GM04503 (cell line): ENCODE measurements around the gene SMG6.

Experiments
- DNase-seq: peaks from one replicate; pipeline ENCODE4 v3.0.0-alpha.2; 2012; ENCODE audit warnings: low read depth

SMG6 gene

GRCh38 chr17:2060681-2061440 lies 242.7 kb downstream of the SMG6 start:
- DNase-seq: no peak

GRCh38 chr17:2060385-2060658 lies 243.3 kb downstream of the SMG6 start:
- DNase-seq: no peak

GRCh38 chr17:2059547-2060384 lies 243.8 kb downstream of the SMG6 start:
- DNase-seq: no peak

DNA sequence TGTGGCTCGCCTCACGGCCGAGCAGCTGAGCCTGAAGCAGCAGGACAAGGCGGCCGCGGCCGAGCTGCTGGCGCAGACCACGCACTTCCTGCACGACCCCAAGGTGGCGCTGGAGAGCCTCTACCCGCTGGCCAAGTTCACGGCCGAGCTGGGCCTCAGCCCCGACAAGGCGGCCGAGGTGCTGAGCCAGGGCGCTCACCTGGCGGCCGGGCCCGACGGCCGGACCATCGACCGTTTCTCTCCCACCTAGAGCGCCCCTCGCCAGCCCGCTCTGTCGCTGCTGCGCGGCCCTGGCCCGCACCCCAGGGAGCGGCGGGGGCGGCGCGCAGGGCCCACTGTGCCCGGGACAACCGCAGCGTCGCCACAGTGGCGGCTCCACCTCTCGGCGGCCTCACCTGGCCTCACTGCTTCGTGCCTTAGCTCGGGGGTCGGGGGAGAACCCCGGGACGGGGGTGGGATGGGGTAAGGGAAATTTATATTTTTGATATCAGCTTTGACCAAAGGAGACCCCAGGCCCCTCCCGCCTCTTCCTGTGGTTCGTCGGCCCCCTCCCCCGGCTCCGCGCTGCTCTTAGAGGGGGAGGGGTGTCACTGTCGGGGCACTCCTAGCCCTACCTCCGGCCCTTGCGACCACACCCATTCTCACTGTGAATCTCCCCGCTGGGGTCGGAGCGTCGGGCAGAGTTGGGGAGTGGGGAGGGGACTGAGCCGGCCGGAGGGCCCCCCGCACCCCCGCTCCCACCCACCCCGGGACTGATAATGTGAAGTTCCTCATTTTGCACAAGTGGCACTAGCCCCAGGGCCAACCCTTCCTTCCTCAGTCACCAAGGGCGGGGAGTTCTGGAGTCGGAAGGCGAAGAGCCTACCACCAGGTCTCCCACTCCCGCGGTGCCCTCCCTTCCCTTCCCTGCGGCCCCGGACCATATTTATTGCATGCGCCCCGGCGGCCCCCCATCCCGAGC lies 244.7 kb downstream of the SMG6 start:
- no peak for DNase-seq

- no peak for DNase-seq
Observed at GRCh38 chr17:2057760-2058585, 245.6 kb downstream of the SMG6 start.

DNA sequence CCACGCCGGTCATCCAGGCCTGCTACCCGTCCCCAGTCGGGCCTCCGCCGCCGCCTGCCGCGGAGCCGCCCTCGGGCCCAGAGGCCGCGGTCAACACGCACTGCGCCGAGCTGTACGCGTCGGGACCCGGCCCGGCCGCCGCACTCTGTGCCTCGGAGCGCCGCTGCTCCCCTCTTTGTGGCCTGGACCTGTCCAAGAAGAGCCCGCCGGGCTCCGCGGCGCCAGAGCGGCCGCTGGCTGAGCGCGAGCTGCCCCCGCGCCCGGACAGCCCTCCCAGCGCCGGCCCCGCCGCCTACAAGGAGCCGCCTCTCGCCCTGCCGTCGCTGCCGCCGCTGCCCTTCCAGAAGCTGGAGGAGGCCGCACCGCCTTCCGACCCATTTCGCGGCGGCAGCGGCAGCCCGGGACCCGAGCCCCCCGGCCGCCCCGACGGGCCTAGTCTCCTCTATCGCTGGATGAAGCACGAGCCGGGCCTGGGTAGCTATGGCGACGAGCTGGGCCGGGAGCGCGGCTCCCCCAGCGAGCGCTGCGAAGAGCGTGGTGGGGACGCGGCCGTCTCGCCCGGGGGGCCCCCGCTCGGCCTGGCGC lies 246.3 kb downstream of the SMG6 start:
- DNase-seq: no peak

- DNase-seq: no peak
Observed at GRCh38 chr17:2056206-2057174, 247.1 kb downstream of the SMG6 start.

GRCh38 chr17:2055292-2056205 lies 248.0 kb downstream of the SMG6 start:
- no peak for DNase-seq

DNA sequence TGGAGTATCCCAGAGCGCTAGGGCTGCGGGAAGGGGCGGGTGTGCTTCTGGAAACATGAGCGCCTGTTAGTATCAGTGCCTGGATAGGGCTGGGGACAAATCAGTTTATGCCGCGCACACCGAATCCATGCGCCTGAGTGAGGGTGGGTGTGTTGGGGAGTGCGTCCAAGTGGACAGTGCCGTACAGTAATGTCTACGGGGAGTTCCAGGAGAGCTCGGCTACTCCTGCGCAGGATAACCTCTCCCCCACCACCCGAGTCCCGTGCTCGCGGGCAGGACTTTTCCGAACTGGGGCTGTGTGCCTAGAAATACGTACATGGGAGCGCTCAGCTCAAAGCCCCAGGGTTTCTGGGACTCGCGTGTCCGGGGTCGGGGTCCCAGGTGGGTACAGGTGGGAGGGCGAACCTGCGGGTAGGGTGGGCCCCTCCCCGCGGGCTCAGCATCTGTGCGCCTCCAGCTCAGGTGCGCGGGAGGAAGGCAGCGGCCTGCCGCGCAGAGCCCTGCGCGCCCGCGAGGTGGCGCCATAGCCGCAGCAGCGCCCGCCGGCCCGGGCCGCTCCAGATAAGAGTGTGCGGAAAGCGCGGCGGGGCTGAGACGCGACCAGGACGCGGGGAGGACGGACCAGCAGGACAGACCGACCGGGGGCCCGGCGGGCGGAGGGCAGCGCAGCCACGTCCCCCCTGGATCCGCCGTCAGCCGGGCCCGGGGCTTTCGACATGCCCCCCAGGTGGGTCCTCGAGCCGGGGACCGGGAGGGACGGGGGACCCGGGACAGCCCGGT lies 248.9 kb downstream of the SMG6 start, which contains the start of gene HIC1:
HIC1 (plus strand) TSS at position 592 of the 780 bp plus-strand sequence. CDS start 1,588 bp downstream, outside the sequence.
- no peak for DNase-seq

DNA sequence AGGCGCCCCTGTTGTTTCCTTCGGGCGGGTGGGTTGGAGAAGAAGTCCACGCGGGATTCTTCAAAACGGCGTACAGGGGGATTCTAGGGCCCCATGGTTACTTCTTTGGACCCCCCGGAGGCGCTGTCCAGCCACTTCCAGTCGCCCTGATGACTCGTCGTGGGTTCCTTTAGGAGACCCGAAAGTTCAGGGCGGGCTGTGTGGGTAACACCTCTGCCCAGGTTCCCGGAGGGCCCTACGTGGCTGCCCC lies 249.4 kb downstream of the SMG6 start:
- DNase-seq: no peak

DNA sequence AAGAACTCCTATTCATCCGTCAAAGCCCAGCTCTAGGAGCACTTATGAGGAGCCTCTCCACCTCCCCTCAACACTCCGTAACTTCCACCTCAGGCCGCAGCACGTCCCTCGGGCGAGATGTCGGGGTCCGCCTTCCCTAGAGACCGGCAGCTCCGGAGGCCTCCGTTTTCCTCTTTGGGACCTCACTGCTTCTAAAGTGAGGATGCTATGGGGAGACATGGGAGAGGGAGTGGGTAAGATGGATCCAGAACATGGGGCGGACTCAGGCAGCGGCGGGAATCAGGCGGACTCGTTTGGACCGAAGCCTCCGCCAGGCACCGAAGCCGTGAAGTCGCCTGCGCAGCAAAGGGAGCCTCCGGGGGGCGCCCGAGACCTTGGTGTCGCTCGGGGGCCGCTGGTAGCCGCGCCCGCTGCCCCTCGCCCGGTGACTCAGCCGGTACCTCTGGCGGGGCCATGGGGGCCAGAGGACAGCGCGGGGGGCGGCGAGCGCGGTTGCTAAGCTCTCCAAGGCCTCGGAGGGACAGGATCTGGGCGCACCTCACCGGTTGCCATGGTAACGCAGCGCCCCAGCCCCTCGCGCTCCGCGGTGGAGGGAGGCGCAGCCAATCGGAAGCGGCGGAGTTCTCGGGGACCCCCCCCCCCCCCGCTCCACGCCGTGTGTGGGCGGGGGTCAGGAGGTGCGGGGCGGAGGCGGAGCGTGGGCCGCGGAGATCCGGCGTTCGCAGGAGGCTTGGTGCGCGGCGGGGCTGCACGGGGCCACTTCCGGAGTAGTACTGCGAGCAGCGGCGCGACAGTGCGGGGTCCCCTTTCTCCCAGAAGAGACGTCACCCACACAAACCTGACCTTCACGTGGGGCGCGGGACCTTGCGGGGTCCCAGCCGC lies 250.0 kb downstream of the SMG6 start:
- no peak for DNase-seq

DNA sequence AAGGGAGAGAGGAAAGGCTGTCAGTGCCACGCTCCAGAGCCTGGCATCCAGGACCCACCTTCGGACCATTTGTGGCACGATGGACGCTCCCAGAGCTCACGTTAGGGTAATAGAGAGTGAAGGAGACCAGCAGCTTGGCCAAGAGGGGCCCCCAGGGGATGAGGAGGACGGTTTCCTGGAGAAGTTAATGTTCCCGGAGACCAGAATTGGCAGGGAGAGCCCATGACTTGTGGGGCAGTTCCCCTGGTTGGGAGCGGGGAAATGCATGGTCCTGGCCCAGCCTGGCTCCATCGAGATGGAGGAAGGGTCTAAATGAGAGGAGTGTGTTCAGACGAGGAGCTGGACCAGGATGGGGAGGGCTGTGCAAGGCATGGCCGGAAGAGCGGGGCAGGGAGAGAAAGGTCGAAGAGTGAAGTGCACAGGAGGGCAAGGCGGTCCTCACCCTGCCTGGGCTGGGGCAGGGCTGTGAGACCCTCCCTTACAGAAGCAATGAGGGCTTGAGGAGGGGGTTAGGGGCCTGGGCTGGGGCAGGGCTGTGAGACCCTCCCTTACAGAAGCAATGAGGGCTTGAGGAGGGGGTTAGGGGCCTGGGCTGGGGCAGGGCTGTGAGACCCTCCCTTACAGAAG lies 251.5 kb downstream of the SMG6 start:
- DNase-seq: no peak

DNA sequence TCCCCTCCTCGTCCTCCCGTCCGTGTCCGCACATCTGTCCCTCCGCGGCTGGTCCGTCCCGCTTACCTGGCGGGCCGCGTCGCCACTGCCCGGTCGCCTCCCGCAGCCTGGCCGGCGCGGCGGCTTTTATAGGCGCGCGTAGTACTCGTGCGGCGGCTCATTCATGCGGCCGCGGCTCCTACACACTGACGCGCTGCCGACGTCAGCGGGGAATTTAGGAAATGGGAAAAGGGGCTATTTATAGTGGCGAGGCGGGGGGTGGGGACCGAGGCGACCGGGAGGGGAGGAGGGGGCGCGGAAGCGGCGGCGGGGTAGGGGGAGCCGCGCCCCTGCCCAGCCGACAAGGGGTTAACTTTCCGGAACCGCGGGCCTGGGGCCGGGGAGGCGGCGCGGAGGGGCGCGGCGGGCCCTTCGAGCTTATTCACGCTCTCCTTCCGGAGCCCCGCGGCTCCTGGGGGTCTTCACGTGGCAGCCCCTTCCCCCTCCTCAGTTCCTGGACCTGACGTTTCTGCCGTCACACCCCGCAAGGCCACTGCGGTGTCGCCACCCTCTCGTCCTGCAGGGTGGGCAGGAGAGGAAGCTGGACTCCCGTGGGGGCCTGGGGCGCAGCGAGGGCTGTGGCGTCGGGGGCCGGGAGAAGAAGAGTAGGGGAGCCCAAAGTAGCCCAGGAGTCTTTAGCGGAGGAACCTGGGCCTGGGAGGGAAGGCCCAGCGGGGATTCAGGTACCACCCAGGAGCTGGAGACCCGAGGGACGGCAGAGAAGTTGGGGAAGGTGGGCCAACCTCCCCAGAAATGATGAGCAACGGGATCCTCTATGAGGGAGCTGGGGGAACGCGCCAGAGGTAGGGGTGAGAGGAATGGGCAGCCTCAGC lies 252.3 kb downstream of the SMG6 start:
- no peak for DNase-seq

DNA sequence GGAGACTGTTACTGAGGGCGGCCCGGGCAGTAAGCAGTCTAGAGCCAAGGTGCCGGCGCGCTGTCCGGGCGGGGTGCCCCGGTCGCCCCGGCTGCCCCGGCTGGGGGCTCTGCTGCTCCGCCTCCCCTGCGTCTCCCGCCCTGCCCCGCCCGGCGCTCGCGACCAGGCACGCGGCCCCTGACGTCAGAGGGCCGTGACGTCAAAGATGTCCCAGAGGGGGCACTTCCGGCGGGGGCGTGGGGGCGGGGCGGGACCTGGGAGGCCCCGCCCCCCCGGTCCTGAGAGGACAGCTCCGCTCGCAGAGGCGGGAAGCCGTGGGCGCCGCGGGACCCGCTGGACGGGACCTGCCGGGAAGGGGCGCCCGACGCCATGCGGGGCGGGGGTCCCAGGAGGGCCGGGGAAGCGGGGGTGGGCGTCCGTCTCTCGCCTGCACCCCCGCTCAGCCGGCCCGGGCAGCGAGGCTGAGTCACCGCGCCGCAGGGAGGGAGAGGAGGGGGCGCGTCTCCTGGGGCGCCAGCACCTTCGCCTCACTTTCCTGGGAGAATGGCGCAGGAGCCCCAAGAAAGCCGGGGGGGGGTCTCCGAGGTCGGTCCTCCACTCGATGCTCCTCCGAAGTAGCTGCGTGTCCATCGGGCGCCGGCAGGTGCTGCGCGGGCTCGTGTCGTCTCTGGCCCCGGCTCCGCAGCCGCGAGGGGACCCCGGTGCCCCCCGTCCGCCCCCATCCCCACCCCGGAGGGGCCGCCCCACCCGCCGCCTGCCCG lies 253.1 kb downstream of the SMG6 start:
- DNase-seq: no peak
